Activated naive CD4-positive, alpha-beta T cell treated with anti-CD3 and anti-CD28 coated beads, Interleukin-2, amount 50 U/mL, for 24 hours (primary cell): Measurements from ENCODE around the gene CDIP1.

Source experiments
- H3K27ac Mint-ChIP-seq: one replicate; pipeline ENCODE4 v1.8.0; 2021; ENCODE audit warnings: mild to moderate bottlenecking, mixed read lengths
- H3K27me3 Mint-ChIP-seq: one replicate; pipeline ENCODE4 v1.8.0; 2021; ENCODE audit warnings: mixed read lengths
- H3K36me3 Mint-ChIP-seq: one replicate; pipeline ENCODE4 v1.8.0; 2021; ENCODE audit warnings: mixed read lengths
- H3K4me1 Mint-ChIP-seq: one replicate; pipeline ENCODE4 v1.8.0; 2021; ENCODE audit warnings: mixed read lengths
- H3K4me3 Mint-ChIP-seq: one replicate; pipeline ENCODE4 v1.8.0; 2021; ENCODE audit warnings: mild to moderate bottlenecking, mixed read lengths
- H3K9me3 Mint-ChIP-seq: one replicate; pipeline ENCODE4 v1.8.0; 2021; ENCODE audit warnings: mixed read lengths

The CDIP1 gene

DNA sequence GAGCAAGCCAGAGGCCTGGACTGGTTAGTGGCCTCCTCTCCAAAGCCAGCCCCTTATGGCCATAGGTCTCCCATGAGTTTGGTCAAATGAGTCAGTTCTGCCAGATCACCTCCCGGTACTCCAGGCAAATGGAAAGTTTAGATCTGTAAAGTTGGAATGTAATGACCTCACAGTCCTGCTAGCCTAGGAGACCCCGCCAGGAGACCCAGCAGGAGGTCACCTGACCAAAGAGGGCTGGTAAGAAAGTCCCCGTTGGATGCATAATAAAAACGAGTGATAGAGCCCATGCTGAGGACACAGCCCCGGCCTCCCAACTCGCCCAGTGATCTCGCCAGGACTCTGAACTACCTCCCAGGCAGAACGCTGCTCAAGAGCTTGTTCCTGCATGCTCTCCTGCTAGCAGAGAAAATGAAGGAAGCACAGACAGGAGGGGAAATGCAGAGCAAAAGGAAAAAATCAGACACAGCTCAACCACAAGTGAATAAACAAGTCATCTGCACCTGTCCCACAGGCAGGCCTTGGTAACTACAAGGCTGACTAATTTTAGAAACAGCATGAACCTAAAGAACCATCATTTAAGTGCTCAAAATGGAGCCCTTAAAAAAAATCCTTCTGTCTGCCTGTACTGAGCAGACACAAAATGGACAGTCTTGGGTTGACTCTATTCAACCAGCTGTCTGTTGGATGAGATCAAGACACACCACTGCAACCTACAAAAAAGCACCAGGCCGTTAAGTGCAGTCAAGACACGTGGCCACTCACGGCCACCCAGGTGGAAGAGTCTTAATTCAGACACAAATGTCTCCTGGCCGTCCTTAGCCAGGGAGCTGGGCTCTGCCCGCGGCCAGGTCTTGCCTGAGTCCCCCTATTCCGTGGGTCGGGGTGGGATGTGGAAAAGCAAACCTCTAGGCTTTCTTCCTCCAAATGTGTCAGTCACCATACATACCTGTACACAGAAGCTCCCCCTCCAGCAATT lies 9.2 kb downstream of the CDIP1 start:
- Mint-ChIP-seq H3K9me3 (no peaks in the 10 kb centered on the region), H3K27ac (peak overlapping the region; percentile 98), H3K4me3 (peak overlapping the region; percentile 75), H3K27me3 (no peaks in the 10 kb centered on the region), H3K36me3 (no peaks in the 10 kb centered on the region), H3K4me1 (peaks cover 74% of the 10 kb centered on the region)

DNA sequence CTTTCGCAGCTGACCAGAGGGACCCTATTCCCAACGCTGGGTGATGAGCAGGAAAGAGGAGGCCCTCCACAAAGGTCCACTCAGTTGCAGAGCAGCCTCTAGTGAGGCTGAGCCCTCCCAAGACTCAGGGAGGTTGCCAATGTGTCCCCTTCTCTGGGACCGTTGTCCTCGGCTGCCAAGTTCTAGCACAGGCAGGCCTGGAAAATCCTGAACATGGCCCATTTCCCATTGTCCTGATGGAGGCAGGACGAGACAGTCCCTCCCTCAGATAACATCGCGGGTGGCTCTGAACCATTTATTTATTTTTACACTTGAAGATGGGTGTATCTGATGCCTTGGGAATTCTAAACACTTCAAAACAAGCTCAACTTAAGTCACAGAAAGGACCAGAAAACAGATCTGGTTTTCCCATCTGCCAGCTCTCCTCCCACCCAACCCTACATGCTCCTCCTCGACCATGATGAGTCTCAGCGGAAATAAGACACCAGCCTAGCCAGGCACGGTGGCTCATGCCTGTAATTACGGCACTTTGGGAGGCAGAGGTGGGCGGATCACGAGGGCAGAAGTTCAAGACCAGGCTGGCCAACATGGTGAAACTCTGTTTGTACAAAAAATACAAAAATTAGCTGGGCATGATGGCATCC lies 12.8 kb downstream of the CDIP1 start:
- Mint-ChIP-seq H3K36me3 (no peaks in the 10 kb centered on the region), H3K27ac (peak overlapping the region; percentile 23), H3K27me3 (no peaks in the 10 kb centered on the region), H3K4me3 (no peak overlapping the region), H3K9me3 (no peaks in the 10 kb centered on the region), H3K4me1 (peaks cover 56% of the 10 kb centered on the region)

DNA sequence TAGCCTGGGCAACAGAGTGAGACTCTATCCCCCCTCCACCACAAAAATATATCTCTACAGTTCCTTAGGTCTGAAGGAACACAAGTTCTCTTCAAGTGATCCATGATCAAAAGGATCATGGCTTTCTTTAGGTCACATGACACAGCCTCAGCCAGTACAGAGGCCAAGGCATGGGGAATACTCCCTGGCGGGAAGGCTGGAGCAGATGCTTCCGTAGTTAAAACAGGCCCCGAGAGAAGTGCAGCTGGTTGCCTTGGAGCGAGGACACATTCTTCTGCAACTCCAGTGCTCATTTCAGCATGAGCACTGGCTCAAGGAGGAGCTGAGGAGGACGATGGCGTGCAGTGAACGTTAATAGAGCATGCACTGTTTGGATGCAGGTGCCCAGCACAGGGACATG lies 13.5 kb downstream of the CDIP1 start:
- H3K4me3 Mint-ChIP-seq: no peak overlapping the region
- H3K9me3 Mint-ChIP-seq: no peaks in the 10 kb centered on the region
- H3K27ac Mint-ChIP-seq: no peak overlapping the region
- H3K4me1 Mint-ChIP-seq: peaks cover 52% of the 10 kb centered on the region
- H3K27me3 Mint-ChIP-seq: no peaks in the 10 kb centered on the region
- no peaks in the 10 kb centered on the region for H3K36me3 Mint-ChIP-seq

DNA sequence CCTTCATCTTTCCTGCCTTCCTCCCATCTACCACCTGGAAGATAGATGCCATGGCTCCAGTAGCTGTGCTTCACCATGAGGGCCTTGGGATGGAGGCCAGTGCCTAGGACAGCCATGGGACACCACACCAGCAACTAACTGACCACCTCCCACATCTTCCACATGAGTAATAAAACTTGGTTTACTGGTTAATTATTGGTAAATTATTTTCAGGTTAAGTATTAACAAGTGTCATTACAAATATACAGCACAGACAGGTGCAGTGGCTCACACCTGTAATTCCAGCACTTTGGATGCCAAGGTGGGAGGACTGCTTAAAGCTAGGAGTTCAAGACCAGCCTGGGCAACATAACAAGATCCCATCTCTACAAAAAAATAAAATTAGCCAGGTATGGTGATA lies 14.0 kb downstream of the CDIP1 start:
- H3K27me3 Mint-ChIP-seq: no peaks in the 10 kb centered on the region
- no peaks in the 10 kb centered on the region for H3K36me3 Mint-ChIP-seq
- no peak overlapping the region for H3K4me3 Mint-ChIP-seq
- H3K9me3 Mint-ChIP-seq: no peaks in the 10 kb centered on the region
- H3K27ac Mint-ChIP-seq: no peak overlapping the region
- H3K4me1 Mint-ChIP-seq: peaks cover 50% of the 10 kb centered on the region

DNA sequence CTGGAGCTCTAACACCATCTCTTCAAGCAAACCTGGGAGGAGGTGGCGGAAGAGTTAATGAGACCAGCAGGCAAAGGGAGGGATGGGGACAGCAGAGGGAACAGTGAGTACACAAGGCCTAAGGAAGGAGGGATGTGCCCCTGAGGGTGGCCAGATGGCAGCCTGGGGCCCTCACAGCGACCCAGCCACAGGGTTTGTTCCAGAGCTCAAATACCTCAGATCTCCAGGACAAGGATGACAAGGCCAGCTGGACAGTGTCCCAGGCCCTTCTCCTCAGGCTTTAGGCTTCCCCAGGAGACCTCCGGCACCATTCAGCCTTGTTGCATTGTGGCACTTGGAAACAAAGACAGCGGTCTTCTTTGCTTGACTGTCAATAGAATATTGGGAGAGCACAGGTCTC lies 14.9 kb downstream of the CDIP1 start:
- peaks cover 49% of the 10 kb centered on the region for H3K4me1 Mint-ChIP-seq
- no peak overlapping the region for H3K4me3 Mint-ChIP-seq
- no peaks in the 10 kb centered on the region for H3K27me3 Mint-ChIP-seq
- no peaks in the 10 kb centered on the region for H3K9me3 Mint-ChIP-seq
- peak overlapping the region; percentile 74 for H3K27ac Mint-ChIP-seq
- H3K36me3 Mint-ChIP-seq: no peaks in the 10 kb centered on the region

DNA sequence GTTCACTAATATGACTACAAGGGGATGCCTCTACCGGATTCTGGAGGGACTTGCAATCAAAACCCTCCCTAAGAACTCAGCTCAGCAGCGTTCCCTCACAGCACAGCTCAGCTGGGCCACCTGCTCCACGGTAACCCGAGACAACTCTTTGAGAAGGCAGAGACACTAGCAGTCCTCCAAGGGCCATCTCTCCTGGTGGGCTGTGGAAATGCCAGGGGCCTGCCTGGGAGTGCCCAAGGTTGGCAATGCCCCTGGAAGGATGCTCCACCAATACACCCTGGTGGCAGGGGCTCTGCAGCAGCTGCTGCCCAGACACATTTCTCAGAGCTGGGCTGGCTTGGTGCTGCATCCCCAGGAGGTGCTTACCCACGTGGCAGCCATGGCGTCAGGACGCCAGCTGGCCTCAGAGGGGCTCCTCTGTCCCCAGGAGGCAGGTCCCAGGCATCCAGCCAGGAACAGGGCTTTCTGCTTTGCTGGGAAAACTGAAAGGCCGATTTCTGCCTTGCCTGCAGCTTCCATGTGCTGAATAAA lies 16.5 kb downstream of the CDIP1 start:
- no peaks in the 10 kb centered on the region for H3K27me3 Mint-ChIP-seq
- H3K4me3 Mint-ChIP-seq: no peak overlapping the region
- no peaks in the 10 kb centered on the region for H3K36me3 Mint-ChIP-seq
- H3K27ac Mint-ChIP-seq: no peak overlapping the region
- H3K9me3 Mint-ChIP-seq: no peaks in the 10 kb centered on the region
- peaks cover 46% of the 10 kb centered on the region for H3K4me1 Mint-ChIP-seq

DNA sequence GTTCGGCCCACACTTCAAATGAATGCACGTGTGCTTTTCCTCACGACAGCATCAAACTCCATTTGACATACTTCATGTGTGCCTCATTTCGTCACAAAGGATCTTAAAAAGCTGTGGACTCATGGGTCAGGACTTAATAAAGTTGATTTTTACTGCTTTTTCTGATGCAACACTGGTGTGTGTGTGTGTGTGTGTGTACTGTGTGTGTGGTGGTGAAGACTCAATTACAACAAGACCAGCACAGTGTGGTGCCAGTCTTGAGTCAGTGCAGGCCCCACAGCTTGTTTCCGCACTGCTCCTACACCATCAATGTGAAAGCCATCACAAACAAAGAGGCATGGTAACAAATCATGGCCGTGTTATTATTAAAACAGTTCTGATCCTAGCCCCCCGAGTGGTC lies 17.7 kb downstream of the CDIP1 start:
- no peak overlapping the region for H3K27ac Mint-ChIP-seq
- H3K27me3 Mint-ChIP-seq: no peaks in the 10 kb centered on the region
- H3K36me3 Mint-ChIP-seq: no peaks in the 10 kb centered on the region
- H3K4me3 Mint-ChIP-seq: no peak overlapping the region
- H3K9me3 Mint-ChIP-seq: no peaks in the 10 kb centered on the region
- H3K4me1 Mint-ChIP-seq: peaks cover 43% of the 10 kb centered on the region

DNA sequence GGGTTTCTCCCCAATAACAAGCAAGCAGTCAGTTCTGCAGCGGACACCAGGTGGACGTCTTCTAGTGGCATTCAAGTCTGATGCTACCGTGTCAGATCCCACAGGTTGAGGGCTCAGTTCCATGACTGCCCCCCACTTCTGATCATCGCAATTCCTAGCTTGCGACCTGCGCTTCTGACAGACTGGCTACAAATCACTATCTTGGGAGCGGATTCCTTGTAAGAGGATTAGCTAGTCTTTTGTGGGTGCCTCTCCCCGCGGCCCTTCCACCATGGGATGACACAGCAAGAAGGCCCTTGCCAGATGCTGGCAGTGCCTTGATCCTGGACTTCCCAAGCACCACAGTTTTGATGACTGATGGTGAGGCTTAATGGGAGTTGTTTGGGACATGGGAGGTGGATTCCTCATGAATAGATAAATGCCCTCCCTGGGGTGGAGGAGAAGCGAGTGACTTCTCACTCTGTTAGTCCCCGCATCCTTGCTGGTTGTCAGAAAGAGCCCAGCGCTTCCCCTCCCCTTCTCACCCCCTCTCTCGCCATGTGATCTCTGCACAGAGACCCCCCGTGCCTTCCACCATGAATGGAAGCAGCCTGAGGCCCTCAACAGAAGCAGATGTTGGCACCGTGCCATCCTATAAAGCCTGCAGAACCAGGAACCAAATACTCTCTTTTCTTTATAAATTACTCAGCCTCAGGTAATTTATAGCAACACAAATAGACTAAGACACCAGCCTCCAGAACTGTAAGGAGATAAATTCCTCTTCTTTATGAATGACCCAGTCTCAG lies 19.1 kb downstream of the CDIP1 start:
- Mint-ChIP-seq H3K27ac (no peak overlapping the region), H3K9me3 (no peaks in the 10 kb centered on the region), H3K36me3 (no peaks in the 10 kb centered on the region), H3K4me3 (no peak overlapping the region), H3K27me3 (no peaks in the 10 kb centered on the region), H3K4me1 (peaks cover 48% of the 10 kb centered on the region)

DNA sequence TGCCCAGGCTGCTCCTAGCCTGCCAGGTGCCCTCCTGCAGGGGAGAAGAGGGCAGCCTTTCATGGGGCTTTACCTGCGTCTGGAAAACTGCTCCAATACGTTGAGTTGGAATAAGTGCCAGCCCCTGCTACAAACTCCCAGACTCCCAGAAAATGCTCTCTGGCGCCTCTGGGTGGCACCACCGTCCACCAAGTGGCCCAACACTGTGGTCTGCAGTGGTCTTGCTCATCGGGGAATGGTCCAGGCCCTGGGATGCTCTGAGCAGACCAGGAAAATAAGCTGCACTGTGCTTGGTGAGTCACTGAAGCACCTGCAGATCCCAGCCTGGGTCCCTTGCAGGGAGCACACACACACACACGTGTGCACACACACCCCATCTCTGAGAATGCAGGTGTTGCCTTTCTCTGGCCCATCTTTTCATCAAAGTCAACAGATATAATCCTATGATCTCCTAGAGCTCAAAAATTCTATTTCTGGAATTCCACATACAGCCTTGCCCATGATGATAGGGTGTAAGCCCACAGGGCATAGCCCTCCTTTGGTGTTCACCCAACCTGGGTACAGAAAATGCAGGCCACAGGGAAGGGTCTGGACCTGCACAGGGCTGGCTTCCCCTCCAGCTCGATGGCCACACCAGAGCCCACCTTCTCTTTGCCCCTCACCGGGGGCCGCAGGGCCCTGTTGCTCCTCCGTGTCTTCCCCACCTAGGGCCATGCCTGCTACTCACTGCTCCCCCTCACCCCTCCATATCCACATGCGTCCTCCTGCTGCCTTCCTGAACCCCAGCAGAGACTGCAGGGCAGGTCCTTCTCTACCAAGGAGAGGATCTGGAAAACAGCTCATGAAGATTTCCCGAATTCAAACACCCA lies 20.5 kb downstream of the CDIP1 start:
- H3K4me3 Mint-ChIP-seq: no peak overlapping the region
- no peaks in the 10 kb centered on the region for H3K36me3 Mint-ChIP-seq
- no peak overlapping the region for H3K27ac Mint-ChIP-seq
- H3K4me1 Mint-ChIP-seq: peaks cover 52% of the 10 kb centered on the region
- no peaks in the 10 kb centered on the region for H3K27me3 Mint-ChIP-seq
- no peaks in the 10 kb centered on the region for H3K9me3 Mint-ChIP-seq

DNA sequence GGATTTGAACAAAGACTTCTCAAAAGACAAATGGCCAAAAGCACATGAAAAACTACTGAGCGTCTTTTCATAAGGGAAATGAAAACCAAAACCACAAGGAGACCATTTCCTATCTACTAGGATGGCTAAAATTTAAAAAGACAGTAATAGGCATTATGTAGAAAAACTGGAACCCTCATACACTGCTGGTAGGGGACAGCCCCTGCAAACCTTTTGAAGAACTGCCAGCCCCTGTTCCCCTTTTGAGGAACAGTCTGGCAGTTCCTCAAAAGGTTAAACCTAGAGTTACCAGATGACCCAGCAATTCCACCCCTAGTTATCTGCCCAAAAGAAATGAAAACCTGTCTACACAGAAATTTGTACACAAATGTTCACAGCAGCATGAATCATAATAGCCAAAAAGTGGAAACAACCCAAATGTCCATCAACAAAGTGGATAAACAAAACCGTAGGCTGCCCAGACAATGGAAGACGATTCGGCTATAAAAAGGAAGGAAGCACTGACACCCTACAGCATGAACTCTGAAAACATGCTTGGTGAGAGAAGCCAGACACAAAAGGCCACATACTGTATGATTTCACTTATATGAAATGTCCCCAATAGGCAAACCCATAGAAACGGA lies 22.9 kb downstream of the CDIP1 start:
- H3K27ac Mint-ChIP-seq: peak overlapping the region; percentile 78
- H3K36me3 Mint-ChIP-seq: peaks cover 9% of the 10 kb centered on the region
- H3K4me3 Mint-ChIP-seq: peak overlapping the region; percentile 71
- H3K27me3 Mint-ChIP-seq: no peaks in the 10 kb centered on the region
- no peaks in the 10 kb centered on the region for H3K9me3 Mint-ChIP-seq
- peaks cover 63% of the 10 kb centered on the region for H3K4me1 Mint-ChIP-seq

DNA sequence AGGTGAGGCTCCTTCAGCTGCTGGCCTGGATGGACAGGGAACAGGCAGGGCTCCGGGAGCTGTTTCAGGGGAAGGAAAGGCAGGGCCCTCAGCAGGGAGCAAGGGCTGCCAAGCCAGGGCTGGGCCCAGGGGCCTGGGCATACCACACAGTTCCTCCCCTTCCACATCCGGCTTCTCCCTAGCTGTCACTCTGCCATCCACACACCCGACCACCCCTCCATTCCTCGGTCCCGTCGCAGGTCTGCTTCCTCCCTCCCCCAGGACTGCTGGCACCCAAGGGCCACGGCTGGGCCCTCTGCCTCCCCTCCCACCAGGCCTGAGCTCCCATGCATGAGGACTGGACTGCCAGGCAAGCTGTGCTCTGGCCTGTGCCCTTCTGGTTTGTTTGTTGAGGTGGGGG lies 24.0 kb downstream of the CDIP1 start:
- H3K36me3 Mint-ChIP-seq: peaks cover 12% of the 10 kb centered on the region
- peak overlapping the region; percentile 78 for H3K27ac Mint-ChIP-seq
- H3K4me3 Mint-ChIP-seq: peak overlapping the region; percentile 71
- peaks cover 60% of the 10 kb centered on the region for H3K4me1 Mint-ChIP-seq
- no peaks in the 10 kb centered on the region for H3K9me3 Mint-ChIP-seq
- H3K27me3 Mint-ChIP-seq: no peaks in the 10 kb centered on the region

DNA sequence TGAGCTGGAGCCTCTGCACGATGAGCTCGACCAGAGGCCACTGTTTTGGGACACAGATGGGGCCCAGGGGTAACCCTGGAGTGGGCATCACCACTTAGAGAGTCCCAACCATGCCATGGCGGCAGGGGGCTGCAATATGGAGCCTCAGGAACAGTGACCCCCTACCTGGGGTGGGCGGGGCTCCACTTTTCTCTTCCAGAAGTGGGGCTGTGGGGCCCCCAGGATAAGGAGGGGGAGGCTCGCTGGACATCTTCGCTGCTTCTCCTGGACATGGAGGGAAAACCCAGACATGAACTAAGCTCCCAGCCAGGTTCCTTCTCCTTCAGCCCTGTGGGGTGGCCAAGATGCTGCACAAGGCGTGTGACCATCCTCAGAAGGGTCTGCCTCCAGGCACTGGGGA lies 24.7 kb downstream of the CDIP1 start:
- Mint-ChIP-seq H3K27ac (no peak overlapping the region), H3K9me3 (no peaks in the 10 kb centered on the region), H3K27me3 (no peaks in the 10 kb centered on the region), H3K36me3 (peaks cover 12% of the 10 kb centered on the region), H3K4me3 (no peak overlapping the region), H3K4me1 (peaks cover 54% of the 10 kb centered on the region)

DNA sequence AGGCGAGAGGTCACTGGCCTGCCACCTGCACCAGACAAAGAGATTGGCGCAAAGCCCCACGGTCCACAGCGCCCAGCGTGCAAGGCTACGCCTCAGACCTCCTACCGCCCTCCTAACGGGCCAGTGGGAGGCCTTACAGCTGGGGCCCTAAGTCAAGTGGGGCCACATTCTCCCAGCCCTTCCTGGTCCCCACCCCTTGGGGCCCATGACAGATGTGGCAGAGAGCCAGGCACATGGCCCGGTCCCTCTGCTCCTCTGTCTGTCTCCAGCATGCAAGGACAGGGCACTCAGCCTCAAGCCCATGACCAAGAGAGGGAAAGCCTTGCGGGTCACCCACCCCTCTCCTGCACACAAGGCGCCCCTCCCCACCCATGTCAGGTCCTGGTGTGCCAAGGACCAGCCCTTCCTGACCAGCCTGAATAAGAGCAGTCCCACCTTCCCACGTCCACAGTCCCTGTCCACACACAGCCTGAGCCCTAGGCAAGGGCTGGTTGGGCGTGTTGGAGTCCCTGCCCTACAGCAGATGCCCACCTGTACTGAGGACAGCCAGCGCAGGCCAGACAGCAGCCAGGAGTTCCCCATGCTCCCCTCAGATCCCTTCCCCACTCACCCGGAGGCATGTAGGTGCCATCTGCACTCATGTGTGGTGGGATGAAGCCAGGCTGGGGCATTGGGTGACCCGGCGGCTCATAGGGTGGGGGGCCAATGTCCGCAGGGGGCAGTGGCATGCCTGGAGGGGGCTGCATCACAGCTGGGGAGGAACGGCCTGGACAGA lies 25.3 kb downstream of the CDIP1 start:
- Mint-ChIP-seq H3K9me3 (no peaks in the 10 kb centered on the region), H3K4me3 (no peak overlapping the region), H3K27me3 (no peaks in the 10 kb centered on the region), H3K4me1 (peaks cover 48% of the 10 kb centered on the region), H3K27ac (no peak overlapping the region), H3K36me3 (peaks cover 12% of the 10 kb centered on the region)

DNA sequence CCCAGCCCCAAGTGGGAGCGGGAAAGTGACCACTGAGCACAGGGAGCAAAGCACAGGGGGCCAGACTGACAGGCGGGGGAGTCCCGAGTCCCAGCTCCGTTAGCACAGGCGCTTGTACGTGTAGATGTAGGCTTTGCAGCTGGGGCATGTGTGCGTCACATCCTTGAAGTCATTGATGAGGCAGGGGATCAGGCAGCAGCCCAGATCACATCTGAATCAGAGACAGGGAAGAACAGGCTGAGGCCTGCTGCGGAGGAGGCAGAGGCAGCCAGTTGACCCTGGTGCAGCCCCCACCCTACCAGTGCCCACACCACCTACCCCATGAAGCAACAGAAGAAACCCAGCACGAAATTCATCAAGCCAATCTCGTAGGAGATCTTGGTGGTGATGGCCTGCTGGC lies 26.1 kb downstream of the CDIP1 start:
- Mint-ChIP-seq H3K27me3 (no peaks in the 10 kb centered on the region), H3K4me3 (no peak overlapping the region), H3K27ac (peak overlapping the region; percentile 17), H3K36me3 (peaks cover 15% of the 10 kb centered on the region), H3K9me3 (no peaks in the 10 kb centered on the region), H3K4me1 (peaks cover 48% of the 10 kb centered on the region)
